Measurements from ENCODE around the gene RIMS1.

Gene RIMS1

GRCh38 chr6:72102561-72102960 is 216.2 kb downstream of the RIMS1 start:
- DNase-seq, result no peak

- no peak for DNase-seq
Measured at GRCh38 chr6:72111611-72112010, 225.3 kb downstream of the RIMS1 start.

GRCh38 chr6:72130327-72130726 is 244.0 kb downstream of the RIMS1 start:
- no peak for DNase-seq

- DNase-seq, result no peak
Measured at GRCh38 chr6:72132427-72132826, 246.1 kb downstream of the RIMS1 start.

- DNase-seq, result no peak
Measured at GRCh38 chr6:72132851-72133250, 246.5 kb downstream of the RIMS1 start.

GRCh38 chr6:72133324-72133723 is 247.0 kb downstream of the RIMS1 start:
- DNase-seq, result no peak

GRCh38 chr6:72140795-72141194 is 254.4 kb downstream of the RIMS1 start:
- DNase-seq, result no peak

- DNase-seq, result no peak
Measured at GRCh38 chr6:72149715-72150114, 263.4 kb downstream of the RIMS1 start.

- DNase-seq, result no peak
Measured at GRCh38 chr6:72151742-72152141, 265.4 kb downstream of the RIMS1 start.

- no peak for DNase-seq
Measured at GRCh38 chr6:72175916-72176315, 289.6 kb downstream of the RIMS1 start.

GRCh38 chr6:72182337-72183246 is 296.2 kb downstream of the RIMS1 start:
- no peak for DNase-seq

GRCh38 chr6:72203983-72204382 is 317.6 kb downstream of the RIMS1 start:
- no peak for DNase-seq

GRCh38 chr6:72205500-72205899 is 319.1 kb downstream of the RIMS1 start:
- DNase-seq, result no peak

- DNase-seq, result no peak
Measured at GRCh38 chr6:72206606-72207005, 320.3 kb downstream of the RIMS1 start.

GRCh38 chr6:72212686-72213085 is 326.3 kb downstream of the RIMS1 start:
- no peak for DNase-seq

- DNase-seq, result no peak
Measured at GRCh38 chr6:72213654-72214053, 327.3 kb downstream of the RIMS1 start.

GRCh38 chr6:72216222-72217068 is 330.1 kb downstream of the RIMS1 start:
- no peak for DNase-seq

- DNase-seq, result no peak
Measured at GRCh38 chr6:72217626-72218025, 331.3 kb downstream of the RIMS1 start.

- no peak for DNase-seq
Measured at GRCh38 chr6:72218125-72218524, 331.8 kb downstream of the RIMS1 start.

GRCh38 chr6:72219536-72219935 is 333.2 kb downstream of the RIMS1 start:
- DNase-seq, result no peak

GRCh38 chr6:72238021-72238420 is 351.7 kb downstream of the RIMS1 start:
- DNase-seq, result no peak

GRCh38 chr6:72238900-72239299 is 352.6 kb downstream of the RIMS1 start:
- no peak for DNase-seq

- DNase-seq, result no peak
Measured at GRCh38 chr6:72245565-72245964, 359.2 kb downstream of the RIMS1 start.

- DNase-seq, result no peak
Measured at GRCh38 chr6:72246926-72247325, 360.6 kb downstream of the RIMS1 start.

All from GDM1 (cell line).